LHCN-M2 (cell line): ENCODE data around the gene MOB3B. TPM values are rescaled to one million over a fixed set of nuclear protein-coding genes. Genes with fewer than 3 reads are reported as not detected.

Experiments used
- DNase-seq: peaks from one replicate; pipeline ENCODE4 v3.0.0-alpha.2; 2012; ENCODE audit warnings: low read depth
- total RNA-seq: library from RNA; depleted of rRNA; stranded (reverse); fragments of >200 nt; gene quantifications from 2 replicates; pipeline ENCODE4 v1.2.3, GENCODE V29; 2014

The MOB3B gene
- total RNA-seq, 1 experiment from 2014 or later, result under 0.01 TPM

- no peak for DNase-seq
These were observed 189.3 kb downstream of the MOB3B start for GRCh38 chr9:27340285-27340674.

DNA sequence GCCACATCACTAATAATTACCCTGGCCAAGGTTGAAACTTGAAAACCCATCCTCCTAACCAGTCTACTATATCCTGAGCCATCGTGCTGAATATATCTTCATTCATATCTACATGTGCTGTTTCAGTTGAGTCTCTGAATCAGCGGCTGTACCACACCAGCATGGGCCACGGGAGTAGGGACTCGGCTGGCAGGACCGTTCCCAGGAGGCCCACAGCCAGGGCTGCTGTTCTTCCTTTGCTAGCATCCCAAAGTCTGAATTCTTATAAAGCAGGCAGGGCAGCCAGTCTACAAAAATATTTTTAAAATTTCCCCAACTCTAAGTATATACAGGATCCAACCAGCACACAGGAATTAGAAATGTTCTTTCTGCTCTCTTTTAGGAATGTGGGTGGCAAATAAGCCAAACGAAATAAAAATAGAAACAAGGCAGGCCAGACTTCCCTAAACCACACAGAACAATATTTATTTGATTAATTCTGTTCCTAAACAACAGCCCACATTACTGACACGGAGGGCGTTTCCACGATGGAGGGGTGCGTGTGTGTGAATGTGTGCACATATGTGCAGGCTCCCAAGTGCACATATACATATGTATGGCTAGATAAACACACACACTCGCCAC, 189.8 kb downstream of the MOB3B start:
- DNase-seq, result no peak

- DNase-seq, result no peak
These were observed 191.1 kb downstream of the MOB3B start for GRCh38 chr9:27338527-27338903.

- no peak for DNase-seq
These were observed 191.6 kb downstream of the MOB3B start for GRCh38 chr9:27337833-27338526.

- no peak for DNase-seq
These were observed 192.4 kb downstream of the MOB3B start for GRCh38 chr9:27337236-27337635.

DNA sequence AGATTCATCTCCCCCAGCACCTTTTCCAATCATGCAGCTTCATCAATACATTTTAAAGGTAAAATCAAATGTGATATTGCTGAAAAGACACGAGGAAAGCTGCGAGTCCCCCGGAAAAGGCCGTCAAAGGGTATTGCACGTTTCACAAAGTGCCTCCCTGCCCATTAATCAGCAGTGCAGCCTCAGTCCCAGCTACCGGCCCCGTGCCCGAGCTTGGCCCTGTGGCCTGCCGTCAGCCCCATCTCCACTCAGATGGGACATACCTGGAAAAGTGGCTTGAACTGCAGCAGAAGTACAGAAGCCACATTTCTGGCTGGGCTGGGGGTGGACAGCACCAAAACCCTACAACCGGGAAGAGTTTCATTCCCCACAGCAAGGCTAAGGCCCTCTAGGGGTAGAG, 192.8 kb downstream of the MOB3B start:
- no peak for DNase-seq

GRCh38 chr9:27336126-27336525, 193.5 kb downstream of the MOB3B start:
- no peak for DNase-seq

- no peak for DNase-seq
These were observed 194.5 kb downstream of the MOB3B start for GRCh38 chr9:27335075-27335474.

DNA sequence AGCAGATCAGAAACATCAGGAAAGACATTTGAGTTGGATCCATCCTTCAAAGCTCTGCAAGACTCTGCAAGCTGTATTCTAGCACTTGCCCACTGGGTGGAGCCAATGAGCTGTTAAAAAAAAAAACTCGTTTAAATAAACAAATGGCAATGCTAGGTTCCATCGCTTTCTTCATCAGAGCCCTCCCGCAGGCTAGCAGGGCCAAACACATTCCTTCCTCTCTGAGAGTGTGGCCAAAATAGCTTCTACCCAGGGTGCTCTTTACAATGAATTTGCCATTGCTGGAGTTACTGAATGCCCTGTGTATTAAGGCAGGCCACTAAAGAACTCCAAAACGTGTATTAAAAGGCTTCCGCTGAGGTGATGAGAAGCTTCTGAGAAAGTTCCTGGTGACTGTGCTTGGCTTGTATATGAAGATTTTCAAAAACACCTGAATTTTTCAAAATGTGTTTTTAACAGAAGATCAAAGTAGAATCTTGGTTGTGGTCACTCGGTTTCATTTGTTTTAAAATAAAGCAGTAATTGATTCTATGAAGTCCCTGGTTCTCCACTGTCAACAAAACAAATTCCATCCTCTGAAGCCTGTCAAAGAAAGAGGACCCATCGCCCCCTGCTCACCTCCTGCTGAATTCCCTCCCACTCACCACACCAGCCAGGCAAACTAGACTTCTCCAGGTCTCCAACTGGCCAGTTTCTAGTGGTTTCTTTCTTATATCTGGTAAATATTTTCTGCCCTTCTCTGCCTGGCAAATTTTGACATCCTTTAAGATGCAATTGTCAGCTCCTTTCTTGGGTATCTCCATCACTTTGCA, 196.2 kb downstream of the MOB3B start:
- peak; percentile 64 for DNase-seq

- no peak for DNase-seq
These were observed 198.2 kb downstream of the MOB3B start for GRCh38 chr9:27331393-27331792.

DNA sequence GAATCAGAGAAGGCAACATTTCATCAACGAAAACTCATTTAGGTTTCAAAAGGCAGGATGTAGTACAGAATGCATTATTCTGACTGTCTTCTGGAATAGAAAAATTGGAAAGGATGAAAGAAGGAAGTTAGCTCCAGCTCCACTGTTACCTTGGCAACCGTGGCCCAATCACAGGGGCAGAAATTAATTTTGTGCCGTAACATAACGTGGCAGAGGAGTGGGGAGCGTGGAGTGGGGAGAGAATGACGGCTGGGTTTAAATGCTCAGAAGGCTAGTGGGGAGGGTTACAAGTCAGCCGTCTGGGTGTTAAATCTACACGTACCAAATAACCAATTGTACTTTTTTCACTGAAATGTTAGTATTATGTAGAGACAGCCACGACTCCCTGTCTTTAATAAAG, 200.3 kb downstream of the MOB3B start:
- no peak for DNase-seq

DNA sequence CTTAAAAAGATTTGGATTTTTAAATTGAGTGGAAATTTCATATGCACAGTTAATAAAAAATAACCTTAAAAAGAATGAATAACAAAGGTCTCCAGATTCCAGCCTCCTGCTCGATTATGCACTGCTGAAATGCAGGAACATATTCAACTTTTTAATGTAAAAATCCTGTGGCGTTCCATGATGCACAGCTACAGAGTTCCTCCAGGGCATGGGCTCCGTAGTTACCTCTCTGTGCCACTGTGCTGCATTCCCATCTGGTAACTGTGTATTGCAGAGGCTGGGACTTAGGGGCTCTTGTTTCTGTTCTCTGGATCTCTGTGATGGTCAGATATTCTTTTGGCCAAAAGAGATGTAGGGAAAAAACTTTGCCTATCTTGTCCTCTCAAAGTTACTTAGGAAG, 201.1 kb downstream of the MOB3B start:
- DNase-seq, result no peak

- no peak for DNase-seq
These were observed 218.4 kb downstream of the MOB3B start for GRCh38 chr9:27311184-27311583.

DNA sequence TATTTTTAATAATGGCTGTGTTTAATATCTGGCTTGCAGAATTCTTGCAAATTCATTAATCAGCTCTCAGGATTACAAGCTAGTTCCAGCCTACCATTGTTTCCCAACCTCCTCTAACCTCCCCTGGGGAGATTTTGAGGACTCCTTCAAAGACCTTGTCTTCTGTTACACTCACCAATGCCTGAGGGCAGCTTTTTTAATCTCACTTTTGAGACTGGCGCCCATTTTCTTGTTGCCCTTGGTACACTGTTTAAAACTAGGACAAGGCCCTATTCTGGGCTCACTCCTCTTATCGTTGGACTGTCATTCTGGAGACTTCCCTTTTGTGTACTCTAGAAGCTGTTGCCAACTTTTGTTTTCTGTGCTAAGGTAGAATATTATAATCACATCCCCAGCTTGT, 219.0 kb downstream of the MOB3B start:
- no peak for DNase-seq

DNA sequence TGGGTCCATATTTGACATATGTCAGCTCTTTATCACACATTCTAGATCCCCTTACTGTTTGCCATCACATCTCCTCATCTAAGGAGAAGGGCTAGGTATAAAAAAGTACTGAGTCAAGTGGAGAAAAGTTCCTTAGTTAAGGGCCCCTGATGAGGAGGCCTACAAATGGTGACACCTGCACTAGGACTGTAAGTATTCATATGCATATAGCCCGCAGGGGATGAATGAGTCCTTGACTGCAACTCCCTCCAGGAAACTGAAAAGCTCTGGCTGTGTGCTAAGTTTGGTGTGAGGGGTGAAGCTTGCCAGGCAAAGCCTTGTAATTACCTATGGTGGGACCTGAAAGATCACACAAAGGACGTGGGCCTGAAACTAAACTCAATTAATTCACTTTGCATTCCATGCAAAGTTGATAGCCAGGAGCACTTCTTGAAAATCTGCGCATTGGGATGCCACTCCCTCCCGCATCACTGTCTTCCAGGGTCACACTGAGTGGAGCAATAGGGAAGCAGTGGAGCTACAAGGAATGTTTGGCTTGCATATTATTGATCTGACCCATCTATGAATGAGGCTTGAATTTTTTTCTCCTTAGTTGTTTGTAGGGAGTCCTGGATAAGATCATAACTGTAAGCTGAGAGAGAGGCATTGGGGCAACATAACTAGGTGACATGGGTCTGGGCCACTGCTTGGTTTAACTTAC, 220.8 kb downstream of the MOB3B start:
- DNase-seq, result no peak

- DNase-seq, result no peak
These were observed 225.1 kb downstream of the MOB3B start for GRCh38 chr9:27304521-27304920.

- peak; percentile 14 for DNase-seq
These were observed 226.4 kb downstream of the MOB3B start for GRCh38 chr9:27303219-27303618.

DNA sequence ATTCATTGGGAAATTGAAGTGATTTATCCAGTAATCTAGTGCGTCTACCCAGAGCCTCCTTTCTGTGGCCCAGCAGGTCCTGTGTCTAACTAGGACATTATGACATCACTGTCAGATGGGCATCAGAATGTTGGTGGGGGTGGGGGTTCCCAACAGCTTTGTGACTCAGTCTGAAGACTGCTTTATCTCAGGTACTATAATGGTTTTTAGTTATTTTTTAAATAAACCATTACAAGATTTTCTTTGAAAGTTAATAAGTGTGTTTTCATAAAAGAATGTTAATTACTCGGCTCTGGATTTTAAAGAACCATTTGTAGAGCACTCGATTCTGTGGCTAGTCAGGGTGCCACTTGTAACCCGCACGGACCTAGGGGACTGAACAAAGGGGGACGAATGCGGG, 232.6 kb downstream of the MOB3B start, which contains the start of gene EQTN:
EQTN (minus strand) TSS at position 101 of the 400 bp plus-strand sequence; CDS start at position 6, 95 bp downstream.
- DNase-seq, result no peak

DNA sequence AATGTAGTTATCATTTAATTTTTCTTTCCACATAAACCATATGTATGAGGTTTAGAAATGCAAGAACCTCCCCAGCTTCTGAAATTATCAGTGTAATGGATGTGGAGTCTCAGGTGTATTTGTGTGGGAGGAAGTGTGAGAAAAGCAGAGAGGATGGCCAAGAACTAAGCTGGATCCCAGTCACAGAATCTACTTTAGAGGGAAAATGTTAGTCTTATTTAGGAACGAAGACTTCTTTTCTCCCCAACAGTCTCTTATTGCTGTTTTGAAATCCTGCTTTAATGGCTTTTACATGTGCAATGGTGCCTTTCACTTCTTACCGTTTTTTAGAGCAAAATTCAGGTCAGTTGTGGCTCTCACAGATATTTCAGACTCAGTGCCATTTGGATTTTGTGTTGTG, 235.6 kb downstream of the MOB3B start:
- no peak for DNase-seq

DNA sequence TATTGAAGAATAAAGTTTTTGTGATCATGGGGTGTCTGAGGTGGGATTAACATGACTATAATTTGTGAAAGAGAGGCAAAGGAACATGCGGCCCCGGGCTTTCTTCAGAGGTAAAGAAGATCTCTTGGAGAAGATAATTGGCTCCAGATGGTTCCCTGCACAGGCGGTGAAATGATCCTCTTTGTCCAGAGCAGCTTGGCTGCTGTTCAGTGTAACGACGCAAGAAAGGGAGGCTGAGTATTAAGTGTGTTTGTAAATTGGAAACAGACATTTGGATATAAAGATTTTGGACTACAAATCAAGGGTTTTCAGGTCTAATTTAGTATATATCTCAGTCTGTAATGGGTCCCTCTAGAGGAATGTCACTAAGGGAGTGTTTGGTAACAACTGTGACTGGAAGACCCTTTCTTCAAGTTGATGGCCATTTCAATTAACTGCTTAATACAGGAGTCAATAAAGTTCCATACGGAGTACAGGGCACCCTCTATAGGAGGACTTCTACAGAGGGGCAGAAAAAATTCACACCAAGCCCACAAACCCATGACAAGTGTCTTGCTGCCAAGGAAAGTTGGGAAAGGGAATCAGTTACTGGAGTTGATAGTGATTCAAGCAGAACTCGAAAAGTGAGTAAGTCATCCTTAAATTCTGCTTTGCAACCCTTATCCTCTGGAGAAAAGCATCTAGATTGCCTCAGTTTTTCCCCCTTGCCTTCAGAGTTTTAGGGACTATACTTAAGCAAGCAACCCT, 236.8 kb downstream of the MOB3B start:
- DNase-seq, result no peak

- DNase-seq, result no peak
These were observed 238.3 kb downstream of the MOB3B start for GRCh38 chr9:27291292-27291691.
